DND-41 (cell line): ENCODE measurements around the gene KDM3A.

Experiments
- ATAC-seq: fragments of 200-7000 bp; cut with Tn5 transposase; 3 replicates; pipeline ENCODE4 v1.9.1; 2021; ENCODE audit warnings: low read depth; ENCODE audit not compliant: insufficient read depth
- DNase-seq: peaks from one replicate; pipeline ENCODE4 v3.0.0-alpha.2; 2020
- H2AFZ ChIP-seq: 2 replicates; pipeline ENCODE4 v1.6.0; 2012; ENCODE audit warnings: low read depth, low read length
- H3K27ac ChIP-seq: 2 replicates; pipeline ENCODE4 v1.5.1; 2012; ENCODE audit warnings: low read length, inconsistent platforms
- H3K27me3 ChIP-seq: fragments of 200-600 bp; sonication (generic); 2 replicates; pipeline ENCODE4 v1.6.0; 2012; ENCODE audit warnings: low read length, mild to moderate bottlenecking, inconsistent platforms; ENCODE audit not compliant: insufficient read depth, poor library complexity
- H3K36me3 ChIP-seq: 2 replicates; pipeline ENCODE4 v1.5.1; 2012; ENCODE audit warnings: low read length, inconsistent platforms; ENCODE audit not compliant: insufficient read depth
- H3K4me1 ChIP-seq: 2 replicates; pipeline ENCODE4 v1.5.1; 2012; ENCODE audit warnings: mild to moderate bottlenecking, low read length; ENCODE audit not compliant: insufficient read depth
- H3K4me2 ChIP-seq: 2 replicates; pipeline ENCODE4 v1.6.0; 2012; ENCODE audit warnings: mild to moderate bottlenecking, moderate library complexity, low read length, inconsistent platforms; ENCODE audit not compliant: insufficient read depth
- H3K4me3 ChIP-seq, 2 experiments: fragments of 200-600 bp in 1 of 2; shearing (Covaris generic) in 1 of 2; 2 replicates each; pipeline ENCODE4 v1.5.1; 2012 to 2016; ENCODE audit warnings: inconsistent platforms in 2 of 2, low read length in 2 of 2, mild to moderate bottlenecking in 2 of 2, low read depth in 1 of 2, moderate library complexity in 1 of 2
- H3K79me2 ChIP-seq: 2 replicates; pipeline ENCODE4 v1.6.0; 2012; ENCODE audit warnings: low read length, inconsistent platforms; ENCODE audit not compliant: insufficient read depth
- H3K9ac ChIP-seq: 2 replicates; pipeline ENCODE4 v1.6.0; 2012; ENCODE audit warnings: low read depth, mild to moderate bottlenecking, inconsistent platforms, low read length, moderate library complexity
- H3K9me3 ChIP-seq: 2 replicates; pipeline ENCODE4 v1.5.1; 2012; ENCODE audit warnings: low read length, moderate library complexity, mild to moderate bottlenecking, inconsistent platforms; ENCODE audit not compliant: insufficient read depth, severe bottlenecking
- H4K20me1 ChIP-seq: 2 replicates; pipeline ENCODE4 v1.6.0; 2012; ENCODE audit warnings: low read length; ENCODE audit not compliant: insufficient read depth
- EZH2 ChIP-seq: IDR thresholded peaks from 3 replicates; pipeline ENCODE4 v1.6.1; 2012; ENCODE audit warnings: borderline replicate concordance, low read depth, mild to moderate bottlenecking, moderate library complexity, low read length, inconsistent platforms; ENCODE audit not compliant: severe bottlenecking
- TF ChIP-seq, protein P1 (sequence below): IDR thresholded peaks from 2 replicates; pipeline ENCODE4 v1.5.1; 2012; ENCODE audit warnings: borderline replicate concordance, low read length, moderate library complexity, mild to moderate bottlenecking; ENCODE audit not compliant: poor library complexity, severe bottlenecking; ENCODE audit errors: extremely low read depth

Gene KDM3A

DNA sequence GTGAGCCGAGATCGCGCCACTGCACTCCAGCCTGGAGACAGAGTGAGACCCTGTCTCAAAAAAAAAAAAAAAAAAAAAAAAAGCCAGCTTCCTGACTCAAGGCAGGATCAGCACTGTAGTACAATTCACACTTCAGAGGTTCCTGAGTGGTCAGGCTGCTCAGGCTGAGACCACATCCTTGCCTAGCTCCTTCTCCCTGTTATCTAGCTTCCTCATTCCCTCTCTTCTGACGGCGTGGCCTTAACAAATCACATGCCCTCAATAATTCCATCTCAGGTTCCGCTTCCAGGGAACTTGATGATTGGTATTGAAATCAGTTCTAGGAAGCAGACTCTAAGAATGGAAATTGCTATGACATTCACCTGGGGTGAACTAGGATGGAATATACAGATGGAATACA, 29.8 kb upstream of the KDM3A start:
- no peaks in the 10 kb centered on the region for H3K79me2 ChIP-seq
- H3K9ac ChIP-seq: no peak overlapping the region
- TF ChIP-seq, protein P1, sequence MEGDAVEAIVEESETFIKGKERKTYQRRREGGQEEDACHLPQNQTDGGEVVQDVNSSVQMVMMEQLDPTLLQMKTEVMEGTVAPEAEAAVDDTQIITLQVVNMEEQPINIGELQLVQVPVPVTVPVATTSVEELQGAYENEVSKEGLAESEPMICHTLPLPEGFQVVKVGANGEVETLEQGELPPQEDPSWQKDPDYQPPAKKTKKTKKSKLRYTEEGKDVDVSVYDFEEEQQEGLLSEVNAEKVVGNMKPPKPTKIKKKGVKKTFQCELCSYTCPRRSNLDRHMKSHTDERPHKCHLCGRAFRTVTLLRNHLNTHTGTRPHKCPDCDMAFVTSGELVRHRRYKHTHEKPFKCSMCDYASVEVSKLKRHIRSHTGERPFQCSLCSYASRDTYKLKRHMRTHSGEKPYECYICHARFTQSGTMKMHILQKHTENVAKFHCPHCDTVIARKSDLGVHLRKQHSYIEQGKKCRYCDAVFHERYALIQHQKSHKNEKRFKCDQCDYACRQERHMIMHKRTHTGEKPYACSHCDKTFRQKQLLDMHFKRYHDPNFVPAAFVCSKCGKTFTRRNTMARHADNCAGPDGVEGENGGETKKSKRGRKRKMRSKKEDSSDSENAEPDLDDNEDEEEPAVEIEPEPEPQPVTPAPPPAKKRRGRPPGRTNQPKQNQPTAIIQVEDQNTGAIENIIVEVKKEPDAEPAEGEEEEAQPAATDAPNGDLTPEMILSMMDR: no peak
- H3K27ac ChIP-seq: no peak overlapping the region
- no peak overlapping the region for H3K4me2 ChIP-seq
- ATAC-seq: no peak
- no peaks in the 10 kb centered on the region for H3K36me3 ChIP-seq
- DNase-seq: no peak
- no peaks in the 10 kb centered on the region for H3K4me1 ChIP-seq
- H3K27me3 ChIP-seq: no peaks in the 10 kb centered on the region
- no peak overlapping the region for H3K4me3 ChIP-seq
- H2AFZ ChIP-seq: no peak overlapping the region
- H4K20me1 ChIP-seq: no peaks in the 10 kb centered on the region
- H3K9me3 ChIP-seq: no peaks in the 10 kb centered on the region

DNA sequence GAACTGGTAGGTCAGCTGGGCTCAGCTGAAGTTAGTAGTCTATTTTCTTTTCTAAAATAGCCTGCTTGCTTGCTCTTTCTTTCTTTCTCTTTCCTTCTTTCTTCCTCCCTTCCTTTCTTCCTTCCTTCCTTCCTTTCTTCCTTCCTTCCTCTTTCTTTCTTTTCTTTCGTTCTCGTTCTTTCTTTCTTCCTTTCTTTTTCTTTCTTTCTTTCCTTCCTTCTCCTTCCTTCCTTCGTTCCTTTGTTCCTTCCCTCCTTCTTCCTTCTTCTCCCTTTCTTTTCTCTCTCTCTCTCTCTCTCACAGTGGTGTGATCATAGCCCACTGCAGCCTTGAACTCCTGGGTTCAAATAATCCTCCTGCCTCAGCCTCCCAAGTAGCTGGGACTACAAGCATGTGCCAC, 29.2 kb upstream of the KDM3A start:
- no peaks in the 10 kb centered on the region for H3K4me1 ChIP-seq
- TF ChIP-seq, protein P1: no peak
- TF ChIP-seq EZH2: no peak
- no peak overlapping the region for H3K27ac ChIP-seq
- no peak overlapping the region for H2AFZ ChIP-seq
- H3K4me2 ChIP-seq: no peak overlapping the region
- no peaks in the 10 kb centered on the region for H3K9me3 ChIP-seq
- DNase-seq (no peak), ATAC-seq (no peak)
- H3K9ac ChIP-seq: no peak overlapping the region
- H3K27me3 ChIP-seq: no peaks in the 10 kb centered on the region
- H4K20me1 ChIP-seq: no peaks in the 10 kb centered on the region
- no peaks in the 10 kb centered on the region for H3K36me3 ChIP-seq
- no peak overlapping the region for H3K4me3 ChIP-seq
- H3K79me2 ChIP-seq: no peaks in the 10 kb centered on the region

DNA sequence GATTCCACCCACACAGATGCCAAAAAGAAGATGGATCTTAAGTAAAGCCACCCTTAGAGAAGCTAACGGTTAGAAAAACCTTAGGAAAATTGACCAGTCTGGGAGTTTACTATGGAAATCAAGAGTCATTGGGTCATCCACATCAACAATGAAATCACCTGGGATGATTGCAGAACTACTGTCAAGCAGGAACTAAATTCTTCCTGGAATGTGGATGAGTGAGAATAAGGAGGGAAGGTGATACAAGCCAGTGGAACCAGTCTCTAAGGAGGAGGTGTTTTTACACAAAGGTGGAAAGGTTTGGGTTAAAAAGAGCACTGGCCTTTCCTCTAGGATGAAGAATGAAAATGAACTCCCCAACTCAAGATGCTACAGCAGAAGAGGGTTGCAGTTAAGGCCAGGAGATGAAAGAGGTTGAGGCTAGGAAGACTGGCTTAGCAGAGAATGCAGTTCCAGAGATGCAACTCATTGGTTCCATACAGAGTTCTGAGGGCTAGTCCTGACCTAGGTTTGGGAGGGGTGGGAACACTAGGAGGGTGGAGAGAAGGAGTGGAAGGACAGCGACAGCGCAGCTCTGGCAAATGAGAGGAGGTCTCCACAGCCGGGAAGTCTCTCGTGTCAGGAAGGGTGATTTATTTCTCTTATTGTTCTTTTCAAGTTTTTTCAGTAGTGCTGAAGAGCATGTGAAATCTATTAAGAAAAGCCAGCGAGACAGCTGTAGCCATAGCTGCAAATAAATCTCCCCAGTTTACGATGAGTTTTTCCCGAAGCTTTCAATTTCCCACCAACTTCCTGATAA, 27.7 kb upstream of the KDM3A start:
- Histone ChIP-seq H3K27ac (no peak overlapping the region), H3K4me1 (no peaks in the 10 kb centered on the region), H3K9ac (no peak overlapping the region), H3K4me3 (no peak overlapping the region), H4K20me1 (no peaks in the 10 kb centered on the region), H3K9me3 (no peaks in the 10 kb centered on the region), H3K4me2 (no peak overlapping the region), H3K27me3 (no peaks in the 10 kb centered on the region), H3K79me2 (no peaks in the 10 kb centered on the region), H2AFZ (no peak overlapping the region), H3K36me3 (no peaks in the 10 kb centered on the region)
- TF ChIP-seq EZH2: no peak
- TF ChIP-seq, protein P1: no peak
- no peak for ATAC-seq
- DNase-seq: no peak

DNA sequence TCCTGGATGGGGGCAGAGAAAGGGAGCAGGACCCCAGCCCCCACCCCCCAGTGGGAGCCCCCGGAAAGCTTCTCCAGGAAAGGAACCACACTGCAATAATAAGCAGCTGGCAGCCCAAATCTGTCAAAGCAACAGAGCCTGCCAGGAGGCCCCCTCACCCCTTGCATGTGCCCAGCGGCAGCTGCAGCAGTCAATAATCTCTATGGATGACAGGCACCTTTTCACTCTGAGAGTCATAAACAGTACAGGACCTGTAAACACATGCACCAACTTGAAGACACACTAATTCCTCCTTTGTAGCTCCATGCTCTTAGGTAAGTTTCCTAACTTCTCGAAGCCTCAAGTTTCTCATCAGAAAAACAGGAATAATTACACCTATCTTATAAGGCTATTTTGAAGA, 26.2 kb upstream of the KDM3A start:
- TF ChIP-seq EZH2: no peak
- TF ChIP-seq, protein P1: no peak
- no peak overlapping the region for H3K4me2 ChIP-seq
- no peaks in the 10 kb centered on the region for H4K20me1 ChIP-seq
- no peak overlapping the region for H3K9ac ChIP-seq
- H3K79me2 ChIP-seq: no peaks in the 10 kb centered on the region
- H3K27me3 ChIP-seq: no peaks in the 10 kb centered on the region
- ATAC-seq (no peak), DNase-seq (no peak)
- no peak overlapping the region for H3K27ac ChIP-seq
- H2AFZ ChIP-seq: no peak overlapping the region
- H3K36me3 ChIP-seq: no peaks in the 10 kb centered on the region
- H3K9me3 ChIP-seq: no peaks in the 10 kb centered on the region
- H3K4me1 ChIP-seq: no peaks in the 10 kb centered on the region
- no peak overlapping the region for H3K4me3 ChIP-seq
